Mucosa of descending colon (tissue), 3 donors: ENCODE results near the gene LETM1. TPM values are rescaled to one million over a fixed set of nuclear protein-coding genes. Genes with fewer than 3 reads are reported as not detected.

ENCODE experiments used
- ATAC-seq: fragments of 200-7000 bp; cut with Tn5 transposase; one replicate; pipeline ENCODE4 v1.9.1; 2020; ENCODE audit warnings: mild to moderate bottlenecking, moderate library complexity
- DNase-seq, 3 donors: peaks; one replicate each; pipeline ENCODE4 v3.0.0-alpha.2; 2020
- H3K36me3 ChIP-seq: fragments of 200-600 bp; one replicate; pipeline ENCODE4 v1.8.0; 2021; ENCODE audit warnings: low read depth, mild to moderate bottlenecking
- H3K4me1 ChIP-seq: fragments of 200-600 bp; one replicate; pipeline ENCODE4 v1.8.0; 2021; ENCODE audit warnings: low read depth, mild to moderate bottlenecking
- H3K4me3 ChIP-seq: fragments of 200-600 bp; one replicate; pipeline ENCODE4 v1.8.0; 2021; ENCODE audit warnings: mild to moderate bottlenecking
- H3K9me3 ChIP-seq: fragments of 200-600 bp; one replicate; pipeline ENCODE4 v1.8.0; 2021; ENCODE audit warnings: mild to moderate bottlenecking
- intact Hi-C, 2 donors: fragments of 100-400 bp; cut with DNase I in 1 of 2; cut with micrococcal nuclease in 1 of 2; formaldehyde crosslinking; loops; one replicate each; pipeline versions ENCODE4 v1.11.0 to v1.11.1; 2022; cut with DNase I, micrococcal nuclease
- total RNA-seq, 3 donors: library from RNA; stranded (reverse); fragmentation: NEBNext Ultra II Directional in 2 of 3; extraction: Animal tissue kit (Norgen Biotek cat#: 25700) in 2 of 3; gene quantifications; one replicate each; pipeline versions ENCODE4 v1.2.1 to v1.2.4, GENCODE V29; 2021 to 2023
- TF ChIP-seq, protein P1 (sequence below): fragments of 200-600 bp; IDR thresholded peaks from one replicate; pipeline ENCODE4 v1.8.0; 2022; ENCODE audit warnings: antibody characterized with exemption, mild to moderate bottlenecking
- donor health status: DM: no; HTN: no; CAD: no; lungs with moderate emphysema.
- donor health status: DM: no; HTN: no; CAD: no.
- donor health status: DM: no; HTN: yes; CAD: no.

LETM1 gene
- total RNA-seq, 3 donors from 2014 or later: 85.5 to 160 (median 133) TPM

DNA sequence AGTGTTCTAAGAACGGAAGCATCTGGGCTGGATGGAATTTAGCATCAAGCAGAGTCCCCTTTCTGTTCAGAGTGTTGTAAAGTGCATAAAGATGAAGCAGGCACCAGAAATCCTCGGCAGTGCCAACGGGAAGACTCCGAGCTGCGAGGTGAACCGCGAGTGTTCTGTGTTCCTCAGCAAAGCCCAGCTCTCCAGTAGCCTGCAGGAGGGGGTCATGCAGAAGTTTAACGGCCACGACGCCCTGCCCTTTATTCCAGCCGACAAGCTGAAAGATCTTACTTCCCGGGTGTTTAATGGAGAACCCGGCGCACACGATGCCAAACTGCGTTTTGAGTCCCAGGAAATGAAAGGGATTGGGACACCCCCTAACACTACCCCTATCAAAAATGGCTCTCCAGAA is 44.7 kb upstream of the LETM1 start:
- DNase-seq: no peak
- H3K36me3 ChIP-seq: no peaks in the 10 kb centered on the region
- H3K4me3 ChIP-seq: no peak overlapping the region
- intact Hi-C loops: loop anchor here in 1 of 2 donors (10.0 kb wide), 1 partner anchor 156 kb away; no protein-coding TSS in a partner anchor
- ATAC-seq: no peak
- no peaks in the 10 kb centered on the region for H3K9me3 ChIP-seq
- H3K4me1 ChIP-seq: peaks cover 4% of the 10 kb centered on the region
- TF ChIP-seq, protein P1, sequence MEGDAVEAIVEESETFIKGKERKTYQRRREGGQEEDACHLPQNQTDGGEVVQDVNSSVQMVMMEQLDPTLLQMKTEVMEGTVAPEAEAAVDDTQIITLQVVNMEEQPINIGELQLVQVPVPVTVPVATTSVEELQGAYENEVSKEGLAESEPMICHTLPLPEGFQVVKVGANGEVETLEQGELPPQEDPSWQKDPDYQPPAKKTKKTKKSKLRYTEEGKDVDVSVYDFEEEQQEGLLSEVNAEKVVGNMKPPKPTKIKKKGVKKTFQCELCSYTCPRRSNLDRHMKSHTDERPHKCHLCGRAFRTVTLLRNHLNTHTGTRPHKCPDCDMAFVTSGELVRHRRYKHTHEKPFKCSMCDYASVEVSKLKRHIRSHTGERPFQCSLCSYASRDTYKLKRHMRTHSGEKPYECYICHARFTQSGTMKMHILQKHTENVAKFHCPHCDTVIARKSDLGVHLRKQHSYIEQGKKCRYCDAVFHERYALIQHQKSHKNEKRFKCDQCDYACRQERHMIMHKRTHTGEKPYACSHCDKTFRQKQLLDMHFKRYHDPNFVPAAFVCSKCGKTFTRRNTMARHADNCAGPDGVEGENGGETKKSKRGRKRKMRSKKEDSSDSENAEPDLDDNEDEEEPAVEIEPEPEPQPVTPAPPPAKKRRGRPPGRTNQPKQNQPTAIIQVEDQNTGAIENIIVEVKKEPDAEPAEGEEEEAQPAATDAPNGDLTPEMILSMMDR: no peak

DNA sequence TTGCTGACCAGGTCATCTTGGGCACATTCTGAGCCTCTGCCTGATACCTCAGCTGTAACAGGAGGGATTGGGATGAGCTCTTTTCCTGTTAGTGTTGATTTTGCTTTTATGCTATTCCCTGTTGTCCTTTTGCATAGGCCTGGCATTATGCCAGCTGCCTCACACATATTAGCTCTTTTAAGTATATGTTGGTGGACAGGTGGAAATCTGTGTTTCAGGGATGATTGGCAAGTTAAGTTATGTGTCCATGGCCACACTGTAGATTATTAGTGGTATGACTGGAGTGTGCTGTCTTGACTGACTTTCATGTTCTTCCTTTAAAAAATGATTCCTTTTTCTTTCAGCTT is 44.1 kb upstream of the LETM1 start:
- Histone ChIP-seq H3K36me3 (no peaks in the 10 kb centered on the region), H3K4me1 (peaks cover 4% of the 10 kb centered on the region), H3K9me3 (no peaks in the 10 kb centered on the region), H3K4me3 (no peak overlapping the region)
- no peak for ATAC-seq
- TF ChIP-seq, protein P1: no peak
- DNase-seq: no peak
- intact Hi-C loops: loop anchor here in 1 of 2 donors (10.0 kb wide), 1 partner anchor 155 kb away; no protein-coding TSS in a partner anchor

DNA sequence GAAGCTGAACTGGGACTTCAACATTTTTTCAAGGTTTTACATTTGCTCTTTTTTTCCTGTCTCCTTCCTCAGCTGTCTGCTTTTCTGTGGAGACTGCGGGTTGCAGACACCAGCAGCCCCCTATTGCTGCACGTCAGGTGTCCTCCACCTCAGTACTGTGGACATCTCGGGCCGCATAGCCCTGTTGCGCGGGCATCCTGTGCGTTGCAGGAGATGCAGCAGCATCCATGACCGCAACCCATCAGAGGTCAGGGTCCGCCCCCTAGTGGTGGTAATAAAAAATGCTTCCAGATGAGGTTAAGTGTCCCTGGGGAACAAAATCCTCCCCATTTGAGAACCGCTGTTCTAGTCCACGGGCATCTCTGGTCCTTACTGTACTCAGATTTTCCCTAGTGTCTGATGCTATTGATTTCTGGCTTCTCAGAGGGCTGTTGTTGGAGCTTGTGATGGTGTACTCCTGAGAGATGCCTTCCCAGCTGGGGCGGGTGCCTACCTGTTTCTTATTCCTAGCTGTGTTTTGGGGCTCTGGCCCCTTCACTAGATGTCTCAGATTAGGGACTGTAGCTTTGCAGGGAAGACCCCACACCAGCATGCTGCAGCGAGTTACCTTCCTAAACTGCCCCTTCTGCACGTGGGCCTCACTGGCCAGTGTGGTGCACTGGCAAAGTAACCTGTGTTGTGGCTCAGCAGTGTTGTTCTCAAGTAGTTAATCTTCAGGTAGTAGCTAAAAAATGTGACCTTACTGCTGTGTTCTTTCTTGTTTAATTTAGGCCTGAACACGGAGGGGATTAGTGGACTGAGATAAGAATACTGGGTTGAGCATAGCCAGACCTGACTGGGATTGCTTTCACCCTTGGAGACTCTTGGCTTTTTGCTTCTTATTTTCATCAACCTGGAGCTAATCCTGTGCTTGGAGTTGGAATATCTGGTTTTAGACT is 43.5 kb upstream of the LETM1 start:
- Histone ChIP-seq H3K36me3 (no peaks in the 10 kb centered on the region), H3K4me1 (peaks cover 4% of the 10 kb centered on the region), H3K9me3 (no peaks in the 10 kb centered on the region), H3K4me3 (no peak overlapping the region)
- TF ChIP-seq, protein P1: peak; percentile 52
- DNase-seq: peak; percentile 68 to 82 (median 74)
- ATAC-seq: peak; percentile 95
- intact Hi-C loops: loop anchor here in 1 of 2 donors (10.0 kb wide), 1 partner anchor 155 kb away; no protein-coding TSS in a partner anchor

DNA sequence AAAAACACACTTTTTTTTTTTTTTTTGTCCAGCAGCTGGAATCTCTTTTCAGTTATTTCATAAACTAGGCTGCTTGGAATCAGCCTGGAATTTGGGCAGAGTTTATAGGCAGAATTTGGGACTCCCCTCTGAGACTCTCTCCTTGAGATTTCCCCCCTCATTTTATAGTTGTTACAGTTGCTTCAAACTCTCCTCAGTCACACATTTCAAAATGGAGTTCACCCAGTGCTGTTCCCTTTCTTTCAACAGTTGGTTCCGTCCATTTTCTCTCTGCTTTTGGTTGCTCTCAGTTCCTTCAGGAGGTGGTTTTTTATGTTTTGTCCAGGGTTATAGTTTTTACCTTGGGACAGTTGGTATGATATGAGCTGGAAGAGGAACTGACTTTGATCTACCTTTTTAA is 42.7 kb upstream of the LETM1 start:
- no peak overlapping the region for H3K4me3 ChIP-seq
- intact Hi-C loops: no loop called here
- no peaks in the 10 kb centered on the region for H3K36me3 ChIP-seq
- H3K9me3 ChIP-seq: no peaks in the 10 kb centered on the region
- H3K4me1 ChIP-seq: no peaks in the 10 kb centered on the region
- TF ChIP-seq, protein P1: no peak
- ATAC-seq: no peak
- DNase-seq: no peak

DNA sequence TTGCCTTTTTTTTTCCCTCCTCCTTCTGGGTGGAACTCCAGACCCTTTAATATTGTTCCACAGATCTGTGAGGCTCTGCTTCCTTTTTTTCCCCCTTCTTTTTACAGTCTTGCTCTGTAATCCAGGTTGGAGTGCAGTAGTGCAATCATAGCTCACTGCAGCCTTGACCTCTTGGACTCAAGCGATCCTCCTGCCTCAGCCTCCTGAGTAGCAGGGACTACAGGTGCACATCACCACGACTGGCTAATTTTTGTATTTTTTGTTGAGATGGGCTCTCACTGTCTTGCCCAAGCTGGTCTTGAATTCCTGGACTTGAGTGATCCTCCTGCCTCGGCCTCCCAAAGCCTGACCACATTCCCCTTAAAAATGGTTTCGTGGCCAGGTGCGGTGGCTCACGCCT is 42.1 kb upstream of the LETM1 start:
- DNase-seq (no peak), ATAC-seq (no peak)
- no peaks in the 10 kb centered on the region for H3K4me1 ChIP-seq
- H3K9me3 ChIP-seq: no peaks in the 10 kb centered on the region
- no peaks in the 10 kb centered on the region for H3K36me3 ChIP-seq
- TF ChIP-seq, protein P1: no peak
- intact Hi-C loops: no loop called here
- no peak overlapping the region for H3K4me3 ChIP-seq
